Measurements from ENCODE around the gene TSC1. TPM values are rescaled to one million over a fixed set of nuclear protein-coding genes. Genes with fewer than 3 reads are reported as not detected.

Gene TSC1
- total RNA-seq, 2 experiments from 2014 or later = 30.0 to 31.0 TPM

GRCh38 chr9:132909311-132909710 lies 35.1 kb downstream of the TSC1 start:
- POLR2A ChIA-PET = interaction anchor here (0.6 kb wide), 1 partner anchor 35 kb away, joined by 3 read pairs; the partner anchor contains the start of gene TSC1
- Mint-ChIP-seq H3K9me3 (no peaks in the 10 kb centered on the region), H3K4me1 (peaks cover 16% of the 10 kb centered on the region), H3K36me3 (ENCODE audit: low read depth) (peaks cover 23% of the 10 kb centered on the region), H3K27ac (no peak overlapping the region), H3K4me3 (no peak overlapping the region), H3K27me3 (no peaks in the 10 kb centered on the region)
- DNase-seq = no peak
- CTCF ChIA-PET = interaction anchor here (1.6 kb wide), 1 partner anchor 11 kb away, joined by 4 read pairs; no protein-coding TSS in a partner anchor

GRCh38 chr9:132908635-132909034 lies 35.8 kb downstream of the TSC1 start:
- ChIA-PET CTCF (interaction anchor here (1.6 kb wide), 1 partner anchor 11 kb away, joined by 4 read pairs; no protein-coding TSS in a partner anchor), POLR2A (interaction anchor here (0.6 kb wide), 1 partner anchor 35 kb away, joined by 3 read pairs; the partner anchor contains the start of gene TSC1)
- no peaks in the 10 kb centered on the region for H3K9me3 Mint-ChIP-seq
- DNase-seq = no peak
- H3K27me3 Mint-ChIP-seq = no peaks in the 10 kb centered on the region
- H3K4me3 Mint-ChIP-seq = no peak overlapping the region
- no peak overlapping the region for H3K27ac Mint-ChIP-seq
- H3K36me3 Mint-ChIP-seq (ENCODE audit: low read depth) = peaks cover 28% of the 10 kb centered on the region
- H3K4me1 Mint-ChIP-seq = peaks cover 16% of the 10 kb centered on the region

GRCh38 chr9:132905726-132906125 lies 38.7 kb downstream of the TSC1 start:
- ChIA-PET CTCF (no interaction called here), POLR2A (no interaction called here)
- Mint-ChIP-seq H3K27ac (no peak overlapping the region), H3K9me3 (no peaks in the 10 kb centered on the region), H3K4me1 (peaks cover 23% of the 10 kb centered on the region), H3K27me3 (no peaks in the 10 kb centered on the region), H3K36me3 (ENCODE audit: low read depth) (peaks cover 39% of the 10 kb centered on the region), H3K4me3 (no peak overlapping the region)
- DNase-seq = no peak

- H3K4me1 Mint-ChIP-seq = peaks cover 17% of the 10 kb centered on the region
- no peaks in the 10 kb centered on the region for H3K27me3 Mint-ChIP-seq
- H3K36me3 Mint-ChIP-seq (ENCODE audit: low read depth) = peaks cover 33% of the 10 kb centered on the region
- POLR2A ChIA-PET = interaction anchor here (1.3 kb wide), 1 partner anchor 24 kb away, joined by 3 read pairs; no protein-coding TSS in a partner anchor
- CTCF ChIA-PET = interaction anchor here (1.1 to 1.3 kb wide), 2 partner anchors 22 to 55 kb away, joined by 3 read pairs; no protein-coding TSS in a partner anchor
- H3K27ac Mint-ChIP-seq = no peak overlapping the region
- no peak overlapping the region for H3K4me3 Mint-ChIP-seq
- no peaks in the 10 kb centered on the region for H3K9me3 Mint-ChIP-seq
- DNase-seq = no peak
Observed at GRCh38 chr9:132903574-132904492, 40.6 kb downstream of the TSC1 start.

- Mint-ChIP-seq H3K4me3 (no peak overlapping the region), H3K27me3 (no peaks in the 10 kb centered on the region), H3K36me3 (ENCODE audit: low read depth) (peaks cover 37% of the 10 kb centered on the region), H3K4me1 (peaks cover 8% of the 10 kb centered on the region), H3K9me3 (no peaks in the 10 kb centered on the region), H3K27ac (no peak overlapping the region)
- ChIA-PET POLR2A (interaction anchor here (0.7 to 0.9 kb wide), 2 partner anchors 16 to 42 kb away, joined by 3 read pairs; partner anchors contain the start of gene TSC1), CTCF (interaction anchor here (0.6 to 2.1 kb wide), 22 partner anchors 9 to 395 kb away, joined by 3 to 9 read pairs (median 4); partner anchors contain the start of gene SPACA9)
- DNase-seq = peak; percentile 84
Observed at GRCh38 chr9:132901858-132902831, 42.3 kb downstream of the TSC1 start.

GRCh38 chr9:132898051-132898450 lies 46.4 kb downstream of the TSC1 start:
- POLR2A ChIA-PET = no interaction called here
- no peak for DNase-seq
- no peak overlapping the region for H3K4me3 Mint-ChIP-seq
- peaks cover 18% of the 10 kb centered on the region for H3K4me1 Mint-ChIP-seq
- no peak overlapping the region for H3K27ac Mint-ChIP-seq
- H3K36me3 Mint-ChIP-seq (ENCODE audit: low read depth) = peaks cover 43% of the 10 kb centered on the region
- no peaks in the 10 kb centered on the region for H3K27me3 Mint-ChIP-seq
- H3K9me3 Mint-ChIP-seq = no peaks in the 10 kb centered on the region
- CTCF ChIA-PET = no interaction called here

GRCh38 chr9:132896906-132897305 lies 47.5 kb downstream of the TSC1 start:
- POLR2A ChIA-PET = interaction anchor here (1.6 kb wide), 1 partner anchor 18 kb away, joined by 5 read pairs; the partner anchor contains the start of gene SPACA9
- Mint-ChIP-seq H3K27ac (no peak overlapping the region), H3K36me3 (ENCODE audit: low read depth) (peaks cover 37% of the 10 kb centered on the region), H3K4me3 (no peak overlapping the region), H3K4me1 (peaks cover 14% of the 10 kb centered on the region), H3K9me3 (no peaks in the 10 kb centered on the region), H3K27me3 (no peaks in the 10 kb centered on the region)
- CTCF ChIA-PET = no interaction called here
- no peak for DNase-seq

GRCh38 chr9:132896264-132896663 lies 48.2 kb downstream of the TSC1 start:
- ChIA-PET CTCF (interaction anchor here (0.6 to 1.1 kb wide), 2 partner anchors 11 to 126 kb away, joined by 3 to 4 read pairs; no protein-coding TSS in a partner anchor), POLR2A (interaction anchor here (1.6 kb wide), 1 partner anchor 17 kb away, joined by 5 read pairs; the partner anchor contains the start of gene SPACA9)
- no peak overlapping the region for H3K27ac Mint-ChIP-seq

GRCh38 chr9:132894862-132895835 lies 49.3 kb downstream of the TSC1 start:
- Mint-ChIP-seq H3K36me3 (ENCODE audit: low read depth) (peaks cover 26% of the 10 kb centered on the region), H3K27me3 (no peaks in the 10 kb centered on the region), H3K4me1 (peaks cover 11% of the 10 kb centered on the region), H3K9me3 (no peaks in the 10 kb centered on the region), H3K27ac (peak overlapping the region; percentile 9), H3K4me3 (no peak overlapping the region)
- DNase-seq = no peak
- CTCF ChIA-PET = interaction anchor here (0.6 to 1.3 kb wide), 4 partner anchors 15 to 127 kb away, joined by 3 to 6 read pairs (median 4); no protein-coding TSS in a partner anchor
- POLR2A ChIA-PET = interaction anchor here (1.2 to 1.7 kb wide), 3 partner anchors 16 to 50 kb away, joined by 5 to 11 read pairs (median 5); partner anchors contain the start of genes SPACA9 and TSC1

More at GRCh38 chr9:132896264-132896663, 48.2 kb downstream of the TSC1 start:
- H3K36me3 Mint-ChIP-seq (ENCODE audit: low read depth) = peaks cover 33% of the 10 kb centered on the region
- peaks cover 12% of the 10 kb centered on the region for H3K4me1 Mint-ChIP-seq
- H3K4me3 Mint-ChIP-seq = no peak overlapping the region
- no peaks in the 10 kb centered on the region for H3K9me3 Mint-ChIP-seq
- DNase-seq = no peak
- no peaks in the 10 kb centered on the region for H3K27me3 Mint-ChIP-seq

GRCh38 chr9:132894346-132894745 lies 50.1 kb downstream of the TSC1 start:
- CTCF ChIA-PET = interaction anchor here (0.8 to 1.3 kb wide), 3 partner anchors 14 to 128 kb away, joined by 4 to 6 read pairs (median 5); no protein-coding TSS in a partner anchor
- no peak for DNase-seq
- no peaks in the 10 kb centered on the region for H3K27me3 Mint-ChIP-seq

GRCh38 chr9:132892400-132892799 lies 52.0 kb downstream of the TSC1 start:
- no peak overlapping the region for H3K4me3 Mint-ChIP-seq
- peaks cover 17% of the 10 kb centered on the region for H3K4me1 Mint-ChIP-seq
- POLR2A ChIA-PET = no interaction called here
- no peak for DNase-seq
- no peaks in the 10 kb centered on the region for H3K27me3 Mint-ChIP-seq
- H3K27ac Mint-ChIP-seq = no peak overlapping the region
- no peaks in the 10 kb centered on the region for H3K9me3 Mint-ChIP-seq
- H3K36me3 Mint-ChIP-seq (ENCODE audit: low read depth) = peaks cover 22% of the 10 kb centered on the region
- CTCF ChIA-PET = interaction anchor here (1.7 kb wide), 1 partner anchor 10 kb away, joined by 5 read pairs; no protein-coding TSS in a partner anchor

More at GRCh38 chr9:132894346-132894745, 50.1 kb downstream of the TSC1 start:
- Mint-ChIP-seq H3K4me1 (peaks cover 11% of the 10 kb centered on the region), H3K9me3 (no peaks in the 10 kb centered on the region), H3K36me3 (ENCODE audit: low read depth) (peaks cover 24% of the 10 kb centered on the region), H3K4me3 (no peak overlapping the region), H3K27ac (peak overlapping the region; percentile 9)
- POLR2A ChIA-PET = interaction anchor here (1.0 to 1.7 kb wide), 3 partner anchors 15 to 50 kb away, joined by 3 to 11 read pairs (median 5); partner anchors contain the start of genes SPACA9 and TSC1

All from activated CD4-positive, alpha-beta memory T cell treated with anti-CD3 and anti-CD28 coated beads, Interleukin-2, amount 10 ng/mL, durations not matched to agents 7 days and 5 days (primary cell).